Measurements from ENCODE around the gene CCDC142. TPM values are rescaled to one million over a fixed set of nuclear protein-coding genes. Genes with fewer than 3 reads are reported as not detected.

Gene CCDC142
- total and polyA plus RNA-seq, 9 of the 15 experiments (the other 6 are each of a cell fraction or from before 2014, with no cell fraction given): 0.55 to 11.7 (median 7.2) TPM

GRCh38 chr2:74472086-74472944 lies 10.5 kb downstream of the CCDC142 start, which contains the start of gene MRPL53 (continued):
- 0 out of 2 replicates have a peak, but pooled peaks have one; percentile 6 for TF ChIP-seq ZNF23 (CRISPR knock-in tag; IDR thresholded peaks at IDR 0.05)
- TF ChIP-seq EGR1 (conservative IDR thresholded peaks at IDR 0.05): 0 out of 2 replicates have a peak, but pooled peaks have one; percentile 8
- TF ChIP-seq SLC30A9 (CRISPR knock-in tag; IDR thresholded peaks at IDR 0.05): no peak
- TF ChIP-seq NFXL1 (CRISPR knock-in tag; IDR thresholded peaks at IDR 0.05): no peak
- TF ChIP-seq MEF2D (tag; conservative IDR thresholded peaks at IDR 0.05; ENCODE audit: low read depth): peak; percentile 67; the same call in 1 of the 2 replicates
- TF ChIP-seq ZNF384 (IDR thresholded peaks at IDR 0.05; ENCODE audit: low read depth, low read length): 0 out of 2 replicates have a peak, but pooled peaks have one; percentile 4
- no peak for TF ChIP-seq SRSF7 (optimal IDR thresholded peaks at IDR 0.05; ENCODE audit: low read depth, low read length)
- TF ChIP-seq, protein P1, sequence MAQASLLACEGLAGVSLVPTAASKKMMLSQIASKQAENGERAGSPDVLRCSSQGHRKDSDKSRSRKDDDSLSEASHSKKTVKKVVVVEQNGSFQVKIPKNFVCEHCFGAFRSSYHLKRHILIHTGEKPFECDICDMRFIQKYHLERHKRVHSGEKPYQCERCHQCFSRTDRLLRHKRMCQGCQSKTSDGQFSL (CRISPR knock-in tag; IDR thresholded peaks at IDR 0.05): no peak
- TF ChIP-seq, protein P1 (tag; IDR thresholded peaks at IDR 0.05): no peak
- TF ChIP-seq ZBTB5 (IDR thresholded peaks at IDR 0.05): no peak
- peak; percentile 56; the same call in 1 of the 2 replicates for TF ChIP-seq MYC (IDR thresholded peaks at IDR 0.05; ENCODE audit: low read depth, low read length)
- peak; percentile 88 for TF ChIP-seq MYC (CRISPR knock-in tag; IDR thresholded peaks at IDR 0.05; ENCODE audit: borderline replicate concordance, low read depth)
- no peak for TF ChIP-seq XRCC3 (IDR thresholded peaks at IDR 0.05)
- TF ChIP-seq NFE2L1 (tag; IDR thresholded peaks at IDR 0.05; ENCODE audit: borderline replicate concordance, low read depth): no peak
- TF ChIP-seq HDAC6 (IDR thresholded peaks at IDR 0.05; ENCODE audit: low read depth, low read length): peak; percentile 82; the same call in 1 of the 2 replicates
- TF ChIP-seq EZH2 (IDR thresholded peaks at IDR 0.05; ENCODE audit: borderline replicate concordance, low read depth, low read length): no peak
- peak; percentile 100 for TF ChIP-seq POLR2AphosphoS2 (IDR thresholded peaks at IDR 0.05; ENCODE audit: low read length)
- TF ChIP-seq AFF1 (IDR thresholded peaks at IDR 0.05; ENCODE audit: low read depth in 1 of 2, partially characterized antibody in 2 of 2): peak in 1 of 2 experiments; percentile 77
- TF ChIP-seq FOXA1 (IDR thresholded peaks at IDR 0.05; ENCODE audit: borderline replicate concordance): no peak

Measured in K562 (cell line).